IMR-90 (cell line): Measurements from ENCODE around the gene CDKAL1. TPM values are rescaled to one million over a fixed set of nuclear protein-coding genes. Genes with fewer than 3 reads are reported as not detected.

Source experiments
- ATAC-seq: fragments of 200-7000 bp; cut with Tn5 transposase; 2 replicates; pipeline ENCODE4 v1.9.1; 2020; ENCODE audit warnings: low read depth, mild to moderate bottlenecking, moderate library complexity
- BruUV-seq: library from RNA; stranded (reverse); fragments of 400-500 nt; replicated peaks from 2 replicates; lab custom pipeline; 2021; lab: Mats Ljungman, UMichigan
- CTCF ChIA-PET: fragments of 300-600 bp; formaldehyde crosslinking; extraction: SDS; loops from one replicate; lab custom pipeline; 2021; ENCODE audit warnings: antibody characterized with exemption; lab: Yijun Ruan, JAX
- POLR2A ChIA-PET: fragments of 300-600 bp; sonication (Branson Sonifier 250); formaldehyde crosslinking; loops from one replicate; lab custom pipeline; 2022; ENCODE audit warnings: antibody characterized with exemption; ENCODE audit not compliant: unreplicated experiment; lab: Charles Lee
- DNase-seq: peaks from one replicate; pipeline ENCODE4 v3.0.0; 2013
- H2AFZ ChIP-seq: replicated peaks from 2 replicates; pipeline ENCODE3; 2013; ENCODE audit warnings: low read length, mild to moderate bottlenecking; ENCODE audit not compliant: poor library complexity
- H2AK5ac ChIP-seq: 2 replicates; pipeline ENCODE4 v1.6.1; 2013; ENCODE audit warnings: low read depth, low read length, inconsistent platforms
- H2AK9ac ChIP-seq: replicated peaks from 2 replicates; pipeline ENCODE3; 2013; ENCODE audit warnings: mild to moderate bottlenecking, low read depth, low read length, moderate library complexity; ENCODE audit not compliant: poor library complexity
- H2BK120ac ChIP-seq: 2 replicates; pipeline ENCODE4 v1.6.1; 2013; ENCODE audit warnings: low read depth, low read length, inconsistent platforms
- H2BK15ac ChIP-seq: 3 replicates; pipeline ENCODE4 v1.6.1; 2013; ENCODE audit warnings: low read depth, low read length, inconsistent platforms
- H2BK20ac ChIP-seq: 2 replicates; pipeline ENCODE4 v1.6.1; 2013; ENCODE audit warnings: low read depth, mild to moderate bottlenecking, inconsistent platforms, low read length, moderate library complexity
- H2BK5ac ChIP-seq: 2 replicates; pipeline ENCODE4 v1.6.1; 2013; ENCODE audit warnings: mild to moderate bottlenecking, low read depth, low read length, inconsistent platforms; ENCODE audit not compliant: poor library complexity, severe bottlenecking
- H3K14ac ChIP-seq: replicated peaks from 2 replicates; pipeline ENCODE4 v1.6.1; 2013; ENCODE audit warnings: low read depth, low read length, inconsistent platforms
- H3K18ac ChIP-seq: 2 replicates; pipeline ENCODE4 v1.6.1; 2013; ENCODE audit warnings: low read depth, low read length, control low read depth
- H3K23ac ChIP-seq: 2 replicates; pipeline ENCODE4 v1.6.1; 2013; ENCODE audit warnings: low read depth, low read length, inconsistent platforms
- H3K27ac ChIP-seq: 2 replicates; pipeline ENCODE4 v1.5.1; 2013; ENCODE audit warnings: mild to moderate bottlenecking, control low read depth, low read length; ENCODE audit not compliant: insufficient read depth
- H3K27me3 ChIP-seq: 2 replicates; pipeline ENCODE4 v1.6.1; 2013; ENCODE audit warnings: low read length; ENCODE audit not compliant: control insufficient read depth, insufficient read depth
- H3K36me3 ChIP-seq: 2 replicates; pipeline ENCODE4 v1.6.1; 2013; ENCODE audit warnings: low read length, mixed read lengths; ENCODE audit not compliant: control insufficient read depth, insufficient read depth
- H3K4ac ChIP-seq: 2 replicates; pipeline ENCODE4 v1.6.1; 2013; ENCODE audit warnings: low read depth, low read length, inconsistent platforms
- H3K4me1 ChIP-seq: 2 replicates; pipeline ENCODE4 v1.6.1; 2013; ENCODE audit warnings: low read length, mixed read lengths; ENCODE audit not compliant: control insufficient read depth, insufficient read depth
- H3K4me2 ChIP-seq: 2 replicates; pipeline ENCODE4 v1.6.1; 2013; ENCODE audit warnings: low read depth, mild to moderate bottlenecking, control low read depth, low read length, moderate library complexity
- H3K4me3 ChIP-seq: 2 replicates; pipeline ENCODE4 v1.5.1; 2013; ENCODE audit warnings: low read depth, mild to moderate bottlenecking, control low read depth, low read length, moderate library complexity; ENCODE audit not compliant: insufficient read depth
- H3K56ac ChIP-seq: 2 replicates; pipeline ENCODE4 v1.6.1; 2013; ENCODE audit warnings: low read length, inconsistent platforms; ENCODE audit not compliant: insufficient read depth; ENCODE audit errors: extremely low read depth
- H3K79me1 ChIP-seq, 2 experiments: 2 replicates each; pipeline ENCODE4 v1.6.1; 2013; ENCODE audit warnings: low read length in 2 of 2, inconsistent platforms in 1 of 2, low read depth in 1 of 2
- H3K9ac ChIP-seq: 2 replicates; pipeline ENCODE4 v1.6.1; 2013; ENCODE audit warnings: low read depth, low read length, control low read depth
- H3K9me1 ChIP-seq: 2 replicates; pipeline ENCODE4 v1.6.1; 2013; ENCODE audit warnings: low read length, inconsistent platforms; ENCODE audit not compliant: insufficient read depth
- H3K9me3 ChIP-seq: 2 replicates; pipeline ENCODE4 v1.6.1; 2013; ENCODE audit warnings: low read length; ENCODE audit not compliant: control insufficient read depth, insufficient read depth
- H4K20me1 ChIP-seq: 2 replicates; pipeline ENCODE4 v1.6.1; 2013; ENCODE audit warnings: low read length, inconsistent platforms; ENCODE audit not compliant: insufficient read depth
- H4K5ac ChIP-seq: 2 replicates; pipeline ENCODE4 v1.6.1; 2013; ENCODE audit warnings: mild to moderate bottlenecking, low read depth, low read length, control low read depth
- H4K8ac ChIP-seq, 2 experiments: 2 replicates each; pipeline ENCODE4 v1.6.1; 2013; ENCODE audit warnings: low read depth in 2 of 2, low read length in 2 of 2, control low read depth in 1 of 2, inconsistent platforms in 1 of 2
- H4K91ac ChIP-seq: 2 replicates; pipeline ENCODE4 v1.6.1; 2013; ENCODE audit warnings: low read depth, low read length, inconsistent platforms; ENCODE audit not compliant: insufficient read depth
- CEBPB ChIP-seq: IDR thresholded peaks from 2 replicates; pipeline ENCODE4 v1.6.1; 2012; ENCODE audit warnings: low read depth, low read length, improper control_type of control experiment
- NFE2L2 ChIP-seq: fragments of 150-350 bp; IDR thresholded peaks from 2 replicates; pipeline ENCODE4 v1.6.1; 2016; ENCODE audit warnings: low read depth, mild to moderate bottlenecking, low read length
- WGBS, 2 experiments: methylation state at CpG; one replicate each; pipeline versions ENCODE4 v1.1.5 to v1.1.7; 2013; ENCODE audit warnings: missing lambda C conversion rate in 2 of 2; ENCODE audit not compliant: insufficient read length in 1 of 2; ENCODE audit errors: extremely low coverage in 2 of 2; 5-methylcytosine and 5-hydroxymethylcytosine counted together
- dilution Hi-C: fragments of 300-500 bp; cut with HindIII; formaldehyde crosslinking; loops from one replicate; pipeline ENCODE4 v1.14.3; 2018; ENCODE audit warnings: low sequenced_read_pairs; ENCODE audit not compliant: unreplicated experiment
- in situ Hi-C: fragments of 300-500 bp; cut with MboI; formaldehyde crosslinking; loops from 3 replicates; pipeline ENCODE4 v1.14.3; 2019; ENCODE audit warnings: low sequenced_read_pairs, inconsistent platforms, mixed read lengths
- intact Hi-C: fragments of 100-400 bp; cut with micrococcal nuclease; formaldehyde crosslinking; loops from 2 replicates; pipeline ENCODE4 v1.10.0; 2022
- polyA plus RNA-seq, 3 experiments: library from polyadenylated mRNA; depleted of rRNA; stranded (reverse); fragments of >200 nt; gene quantifications; 2 replicates each; pipeline ENCODE4 v1.2.3, GENCODE V29; 2012; ENCODE audit warnings: low replicate concordance in 1 of 3
- total RNA-seq: library from RNA; depleted of rRNA; stranded (reverse); fragments of >200 nt; gene quantifications from 2 replicates; pipeline ENCODE4 v1.2.3, GENCODE V29; 2012

The CDKAL1 gene
- total and polyA plus RNA-seq, 2 of the 4 experiments (the other 2 are of a cell fraction) = 3.7 to 13.1 TPM

DNA sequence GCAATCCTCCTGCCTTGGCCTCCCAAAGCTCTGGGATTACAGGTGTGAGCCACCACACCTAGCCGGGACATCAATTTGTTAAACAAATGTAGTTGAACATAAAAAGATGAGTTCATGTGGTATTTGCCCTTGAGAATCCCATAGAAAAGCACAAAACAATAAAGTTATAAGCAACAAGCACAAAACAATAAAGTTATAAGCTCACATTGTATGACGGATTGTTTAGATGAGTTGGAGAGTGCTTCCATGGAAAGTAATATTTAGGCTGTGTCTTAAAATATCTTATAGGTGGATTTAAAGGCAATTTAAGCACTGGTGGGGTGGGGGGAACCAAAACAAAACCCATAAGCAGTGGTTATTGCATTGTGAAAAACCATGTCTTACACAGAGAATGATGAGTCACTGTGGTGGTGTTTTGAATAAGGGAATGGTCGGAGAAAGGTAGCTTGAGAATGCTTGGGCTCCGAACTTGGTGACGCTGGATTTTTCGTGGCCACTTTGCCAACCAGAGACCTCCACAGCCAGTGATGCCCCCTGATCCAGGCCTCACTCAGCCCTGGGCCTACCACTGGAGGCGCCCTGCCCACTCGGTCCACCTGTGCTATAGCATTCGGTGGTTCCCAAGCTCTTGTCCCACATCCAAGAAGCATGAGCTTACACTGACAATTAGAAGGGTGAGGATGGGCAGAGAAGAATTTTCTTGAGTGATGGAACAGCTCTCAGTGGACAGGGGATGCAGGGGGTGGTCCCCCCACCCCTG, 256.0 kb downstream of the CDKAL1 start (continued):
- no peak for TF ChIP-seq CEBPB

DNA sequence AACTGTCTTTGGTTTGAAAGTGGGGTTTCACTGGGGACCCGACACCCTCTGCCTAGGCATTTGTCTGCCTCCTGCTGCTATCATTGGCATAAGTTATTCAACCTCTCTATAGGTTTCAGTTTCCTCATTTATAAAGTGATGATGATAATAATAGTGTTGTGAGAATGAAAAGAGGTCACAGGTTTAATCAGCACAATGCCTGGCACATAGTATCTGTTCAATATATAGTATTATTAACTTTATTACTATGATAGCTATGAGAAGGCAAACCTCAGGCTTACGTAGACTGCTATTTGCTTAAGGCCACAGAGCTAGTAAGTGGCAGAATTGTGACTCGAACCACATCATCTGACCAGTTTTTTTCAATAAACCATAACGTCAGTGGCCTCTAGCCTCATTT, 256.8 kb downstream of the CDKAL1 start:
- Histone ChIP-seq H3K9me1 (0 out of 2 replicates have a peak, but pooled peaks cover 3% of the 10 kb centered on the region), H4K8ac (no peak overlapping the region), H3K27me3 (no peaks in the 10 kb centered on the region), H2BK5ac (no peak overlapping the region), H2AK9ac (no peak overlapping the region), H3K23ac (no peak overlapping the region), H2AFZ (no peak overlapping the region), H3K27ac (no peak overlapping the region), H4K5ac (peak overlapping the region; percentile 69; the same call in 1 of the 2 replicates), H3K4ac (no peak overlapping the region), H3K4me3 (no peak overlapping the region), H4K91ac (peak overlapping the region; percentile 1; the same call in 1 of the 2 replicates), H4K20me1 (no peaks in the 10 kb centered on the region), H3K9ac (no peak overlapping the region), H3K36me3 (no peaks in the 10 kb centered on the region), H3K79me1 (no peaks in the 10 kb centered on the region), H3K4me2 (no peak overlapping the region), H3K18ac (no peak overlapping the region), H3K14ac (no peak overlapping the region), H3K9me3 (no peaks in the 10 kb centered on the region), H2BK120ac (no peak overlapping the region), H3K4me1 (no peaks in the 10 kb centered on the region; the same call in 1 of the 2 replicates), H2AK5ac (no peak overlapping the region), H2BK20ac (no peak overlapping the region), H2BK15ac (no peak overlapping the region), H3K56ac (no peak overlapping the region)
- intact Hi-C loops (no loop called here), in situ Hi-C loops (no loop called here), dilution Hi-C loops (no loop called here)
- DNase-seq (no peak), ATAC-seq (no peak)
- ChIA-PET POLR2A (no interaction called here), CTCF (interaction anchor here (0.7 kb wide), 1 partner anchor 16 kb away, joined by 4 read pairs; no protein-coding TSS in a partner anchor)
- TF ChIP-seq NFE2L2 = no peak
- no TSS peak for BruUV-seq
- no CpG with 5 or more reads among the region's 4 CpGs for WGBS, 2 experiments
